CD4-positive, alpha-beta T cell treated with Interferon gamma for 1 hour (primary cell): Measurements from ENCODE around the gene HS6ST2.

Experiments used
- DNase-seq: peaks from one replicate; pipeline ENCODE4 v3.0.0-alpha.2; 2020

The HS6ST2 gene

GRCh38 chrX:132603700-132604286, 354.6 kb downstream of the HS6ST2 start:
- DNase-seq, result no peak

- DNase-seq, result no peak
These were observed 355.7 kb downstream of the HS6ST2 start for GRCh38 chrX:132602701-132603100.

- no peak for DNase-seq
These were observed 363.4 kb downstream of the HS6ST2 start for GRCh38 chrX:132594999-132595398.

- DNase-seq, result no peak
These were observed 364.3 kb downstream of the HS6ST2 start for GRCh38 chrX:132594129-132594528.

- no peak for DNase-seq
These were observed 365.5 kb downstream of the HS6ST2 start for GRCh38 chrX:132592880-132593279.

- DNase-seq, result no peak
These were observed 366.6 kb downstream of the HS6ST2 start for GRCh38 chrX:132591719-132592275.

- DNase-seq, result no peak
These were observed 367.9 kb downstream of the HS6ST2 start for GRCh38 chrX:132590350-132591026.

GRCh38 chrX:132584936-132585335, 373.5 kb downstream of the HS6ST2 start:
- DNase-seq, result no peak

- DNase-seq, result no peak
These were observed 381.5 kb downstream of the HS6ST2 start for GRCh38 chrX:132576939-132577338.
